Esophagus muscularis mucosa (tissue), 4 donors: ENCODE results near the gene SH3BP5.

Source experiments
- EP300 ChIP-seq: sonication (generic); formaldehyde crosslinking; IDR thresholded peaks from one replicate; pipeline ENCODE4 v1.6.1; 2017; ENCODE audit warnings: antibody characterized with exemption
- POLR2A ChIP-seq: fragments of 450-650 bp; IDR thresholded peaks from one replicate; pipeline ENCODE4 v1.6.1; 2017; ENCODE audit warnings: antibody characterized with exemption, moderate library complexity, mild to moderate bottlenecking, low read depth
- POLR2AphosphoS5 ChIP-seq, 2 donors: sonication (generic); formaldehyde crosslinking; IDR thresholded peaks; one replicate each; pipeline ENCODE4 v1.6.1; 2017; ENCODE audit warnings: antibody characterized with exemption in 2 of 2
- TF ChIP-seq, protein P1 (sequence below), 3 experiments: fragments of 200-600 bp in 2 of 3; fragments of 450-650 bp in 1 of 3; sonication (generic) in 2 of 3; IDR thresholded peaks; one replicate each; pipeline ENCODE4 v1.5.1; 2017 to 2019; ENCODE audit warnings: antibody characterized with exemption in 3 of 3, mild to moderate bottlenecking in 2 of 3, moderate library complexity in 1 of 3

DNA sequence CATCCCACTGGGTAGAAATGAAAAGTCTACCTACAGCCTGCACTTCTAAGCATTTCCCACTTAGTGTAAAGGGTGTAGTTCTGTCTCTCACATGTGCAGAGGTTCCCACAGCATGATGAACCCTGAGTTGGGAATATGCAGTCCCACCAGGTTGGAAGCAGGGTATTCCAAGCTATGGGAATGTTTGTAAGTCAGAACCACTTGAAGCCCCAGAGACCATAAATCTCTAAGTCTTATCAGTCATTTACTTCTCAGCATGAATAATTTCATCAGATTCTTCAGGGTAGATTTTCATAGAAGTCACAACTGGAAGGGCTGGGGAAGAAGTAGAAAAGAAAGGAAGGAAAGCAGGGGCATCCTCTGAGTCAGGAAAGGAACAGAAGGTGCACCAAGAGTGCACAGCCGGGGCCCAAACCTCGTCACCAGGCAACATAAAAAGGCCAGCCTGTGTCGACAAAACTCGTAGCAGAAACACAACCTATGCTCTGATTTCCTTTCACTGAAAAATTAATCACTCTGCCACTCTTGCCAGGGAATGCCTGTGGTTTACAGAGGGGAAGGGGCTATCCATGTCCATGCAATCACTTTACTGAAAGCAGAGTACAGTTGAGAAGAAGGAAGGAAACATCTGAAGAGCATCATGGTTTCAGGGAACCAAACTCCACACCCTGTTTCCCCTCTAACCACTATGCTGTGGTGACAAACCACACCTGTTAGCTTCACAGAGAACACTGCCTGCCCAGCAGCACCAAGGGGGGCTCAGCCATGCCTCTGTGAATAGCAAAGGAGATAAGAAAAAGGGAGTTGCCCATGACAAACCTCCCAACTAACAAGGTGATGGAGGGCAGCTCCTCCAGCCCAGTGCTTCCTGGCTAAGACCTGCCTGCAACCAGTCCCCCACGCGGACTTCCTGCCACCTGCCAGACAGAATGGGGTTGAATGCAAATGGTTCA lies 40.5 kb downstream of the SH3BP5 start:
- TF ChIP-seq, protein P1, sequence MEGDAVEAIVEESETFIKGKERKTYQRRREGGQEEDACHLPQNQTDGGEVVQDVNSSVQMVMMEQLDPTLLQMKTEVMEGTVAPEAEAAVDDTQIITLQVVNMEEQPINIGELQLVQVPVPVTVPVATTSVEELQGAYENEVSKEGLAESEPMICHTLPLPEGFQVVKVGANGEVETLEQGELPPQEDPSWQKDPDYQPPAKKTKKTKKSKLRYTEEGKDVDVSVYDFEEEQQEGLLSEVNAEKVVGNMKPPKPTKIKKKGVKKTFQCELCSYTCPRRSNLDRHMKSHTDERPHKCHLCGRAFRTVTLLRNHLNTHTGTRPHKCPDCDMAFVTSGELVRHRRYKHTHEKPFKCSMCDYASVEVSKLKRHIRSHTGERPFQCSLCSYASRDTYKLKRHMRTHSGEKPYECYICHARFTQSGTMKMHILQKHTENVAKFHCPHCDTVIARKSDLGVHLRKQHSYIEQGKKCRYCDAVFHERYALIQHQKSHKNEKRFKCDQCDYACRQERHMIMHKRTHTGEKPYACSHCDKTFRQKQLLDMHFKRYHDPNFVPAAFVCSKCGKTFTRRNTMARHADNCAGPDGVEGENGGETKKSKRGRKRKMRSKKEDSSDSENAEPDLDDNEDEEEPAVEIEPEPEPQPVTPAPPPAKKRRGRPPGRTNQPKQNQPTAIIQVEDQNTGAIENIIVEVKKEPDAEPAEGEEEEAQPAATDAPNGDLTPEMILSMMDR (IDR thresholded peaks at IDR 0.05): no peak
- TF ChIP-seq POLR2A: no peak
- peak in 1 of 2 donors; percentile 12 for TF ChIP-seq POLR2AphosphoS5 (IDR thresholded peaks at IDR 0.05)
- no peak for TF ChIP-seq EP300
